IMR-90 (cell line): ENCODE data around the gene C16orf89. TPM values are rescaled to one million over a fixed set of nuclear protein-coding genes. Genes with fewer than 3 reads are reported as not detected.
A peak's percentile ranks its signal among the peaks of the same experiment; 100 is the strongest.

Source experiments
- ATAC-seq: fragments of 200-7000 bp; cut with Tn5 transposase; 2 replicates; pipeline ENCODE4 v1.9.1; 2020; ENCODE audit warnings: low read depth, mild to moderate bottlenecking, moderate library complexity
- BruUV-seq: library from RNA; stranded (reverse); fragments of 400-500 nt; replicated peaks from 2 replicates; lab custom pipeline; 2021; lab: Mats Ljungman, UMichigan
- CTCF ChIA-PET: fragments of 300-600 bp; formaldehyde crosslinking; extraction: SDS; loops from one replicate; lab custom pipeline; 2021; ENCODE audit warnings: antibody characterized with exemption; lab: Yijun Ruan, JAX
- POLR2A ChIA-PET: fragments of 300-600 bp; sonication (Branson Sonifier 250); formaldehyde crosslinking; loops from one replicate; lab custom pipeline; 2022; ENCODE audit warnings: antibody characterized with exemption; ENCODE audit not compliant: unreplicated experiment; lab: Charles Lee
- DNase-seq: peaks from one replicate; pipeline ENCODE4 v3.0.0; 2013
- H2AFZ ChIP-seq: replicated peaks from 2 replicates; pipeline ENCODE3; 2013; ENCODE audit warnings: low read length, mild to moderate bottlenecking; ENCODE audit not compliant: poor library complexity
- H2AK5ac ChIP-seq: 2 replicates; pipeline ENCODE4 v1.6.1; 2013; ENCODE audit warnings: low read depth, low read length, inconsistent platforms
- H2AK9ac ChIP-seq: replicated peaks from 2 replicates; pipeline ENCODE3; 2013; ENCODE audit warnings: mild to moderate bottlenecking, low read depth, low read length, moderate library complexity; ENCODE audit not compliant: poor library complexity
- H2BK120ac ChIP-seq: 2 replicates; pipeline ENCODE4 v1.6.1; 2013; ENCODE audit warnings: low read depth, low read length, inconsistent platforms
- H2BK15ac ChIP-seq: 3 replicates; pipeline ENCODE4 v1.6.1; 2013; ENCODE audit warnings: low read depth, low read length, inconsistent platforms
- H2BK20ac ChIP-seq: 2 replicates; pipeline ENCODE4 v1.6.1; 2013; ENCODE audit warnings: low read depth, mild to moderate bottlenecking, inconsistent platforms, low read length, moderate library complexity
- H2BK5ac ChIP-seq: 2 replicates; pipeline ENCODE4 v1.6.1; 2013; ENCODE audit warnings: mild to moderate bottlenecking, low read depth, low read length, inconsistent platforms; ENCODE audit not compliant: poor library complexity, severe bottlenecking
- H3K14ac ChIP-seq: replicated peaks from 2 replicates; pipeline ENCODE4 v1.6.1; 2013; ENCODE audit warnings: low read depth, low read length, inconsistent platforms
- H3K18ac ChIP-seq: 2 replicates; pipeline ENCODE4 v1.6.1; 2013; ENCODE audit warnings: low read depth, low read length, control low read depth
- H3K23ac ChIP-seq: 2 replicates; pipeline ENCODE4 v1.6.1; 2013; ENCODE audit warnings: low read depth, low read length, inconsistent platforms
- H3K27ac ChIP-seq: 2 replicates; pipeline ENCODE4 v1.5.1; 2013; ENCODE audit warnings: mild to moderate bottlenecking, control low read depth, low read length; ENCODE audit not compliant: insufficient read depth
- H3K27me3 ChIP-seq: 2 replicates; pipeline ENCODE4 v1.6.1; 2013; ENCODE audit warnings: low read length; ENCODE audit not compliant: control insufficient read depth, insufficient read depth
- H3K36me3 ChIP-seq: 2 replicates; pipeline ENCODE4 v1.6.1; 2013; ENCODE audit warnings: low read length, mixed read lengths; ENCODE audit not compliant: control insufficient read depth, insufficient read depth
- H3K4ac ChIP-seq: 2 replicates; pipeline ENCODE4 v1.6.1; 2013; ENCODE audit warnings: low read depth, low read length, inconsistent platforms
- H3K4me1 ChIP-seq: 2 replicates; pipeline ENCODE4 v1.6.1; 2013; ENCODE audit warnings: low read length, mixed read lengths; ENCODE audit not compliant: control insufficient read depth, insufficient read depth
- H3K4me2 ChIP-seq: 2 replicates; pipeline ENCODE4 v1.6.1; 2013; ENCODE audit warnings: low read depth, mild to moderate bottlenecking, control low read depth, low read length, moderate library complexity
- H3K4me3 ChIP-seq: 2 replicates; pipeline ENCODE4 v1.5.1; 2013; ENCODE audit warnings: low read depth, mild to moderate bottlenecking, control low read depth, low read length, moderate library complexity; ENCODE audit not compliant: insufficient read depth
- H3K56ac ChIP-seq: 2 replicates; pipeline ENCODE4 v1.6.1; 2013; ENCODE audit warnings: low read length, inconsistent platforms; ENCODE audit not compliant: insufficient read depth; ENCODE audit errors: extremely low read depth
- H3K79me1 ChIP-seq, 2 experiments: 2 replicates each; pipeline ENCODE4 v1.6.1; 2013; ENCODE audit warnings: low read length in 2 of 2, inconsistent platforms in 1 of 2, low read depth in 1 of 2
- H3K9ac ChIP-seq: 2 replicates; pipeline ENCODE4 v1.6.1; 2013; ENCODE audit warnings: low read depth, low read length, control low read depth
- H3K9me1 ChIP-seq: 2 replicates; pipeline ENCODE4 v1.6.1; 2013; ENCODE audit warnings: low read length, inconsistent platforms; ENCODE audit not compliant: insufficient read depth
- H3K9me3 ChIP-seq: 2 replicates; pipeline ENCODE4 v1.6.1; 2013; ENCODE audit warnings: low read length; ENCODE audit not compliant: control insufficient read depth, insufficient read depth
- H4K20me1 ChIP-seq: 2 replicates; pipeline ENCODE4 v1.6.1; 2013; ENCODE audit warnings: low read length, inconsistent platforms; ENCODE audit not compliant: insufficient read depth
- H4K5ac ChIP-seq: 2 replicates; pipeline ENCODE4 v1.6.1; 2013; ENCODE audit warnings: mild to moderate bottlenecking, low read depth, low read length, control low read depth
- H4K8ac ChIP-seq, 2 experiments: 2 replicates each; pipeline ENCODE4 v1.6.1; 2013; ENCODE audit warnings: low read depth in 2 of 2, low read length in 2 of 2, control low read depth in 1 of 2, inconsistent platforms in 1 of 2
- H4K91ac ChIP-seq: 2 replicates; pipeline ENCODE4 v1.6.1; 2013; ENCODE audit warnings: low read depth, low read length, inconsistent platforms; ENCODE audit not compliant: insufficient read depth
- MAFK ChIP-seq: IDR thresholded peaks from 2 replicates; pipeline ENCODE4 v1.6.1; 2012; ENCODE audit warnings: low read depth, low read length, improper control_type of control experiment
- RAD21 ChIP-seq: IDR thresholded peaks from 2 replicates; pipeline ENCODE4 v1.6.1; 2012; ENCODE audit warnings: low read length, improper control_type of control experiment
- whole genome bisulfite sequencing, 2 experiments: methylation state at CpG; one replicate each; pipeline versions ENCODE4 v1.1.5 to v1.1.7; 2013; ENCODE audit warnings: missing lambda C conversion rate in 2 of 2; ENCODE audit not compliant: insufficient read length in 1 of 2; ENCODE audit errors: extremely low coverage in 2 of 2; 5-methylcytosine and 5-hydroxymethylcytosine counted together
- dilution Hi-C: fragments of 300-500 bp; cut with HindIII; formaldehyde crosslinking; loops from one replicate; pipeline ENCODE4 v1.14.3; 2018; ENCODE audit warnings: low sequenced_read_pairs; ENCODE audit not compliant: unreplicated experiment
- in situ Hi-C: fragments of 300-500 bp; cut with MboI; formaldehyde crosslinking; loops from 3 replicates; pipeline ENCODE4 v1.14.3; 2019; ENCODE audit warnings: low sequenced_read_pairs, inconsistent platforms, mixed read lengths
- intact Hi-C: fragments of 100-400 bp; cut with micrococcal nuclease; formaldehyde crosslinking; loops from 2 replicates; pipeline ENCODE4 v1.10.0; 2022
- polyA plus RNA-seq, 3 experiments: library from polyadenylated mRNA; depleted of rRNA; stranded (reverse); fragments of >200 nt; gene quantifications; 2 replicates each; pipeline ENCODE4 v1.2.3, GENCODE V29; 2012; ENCODE audit warnings: low replicate concordance in 1 of 3
- total RNA-seq: library from RNA; depleted of rRNA; stranded (reverse); fragments of >200 nt; gene quantifications from 2 replicates; pipeline ENCODE4 v1.2.3, GENCODE V29; 2012
- TF ChIP-seq, protein P1 (sequence below): conservative IDR thresholded peaks from 2 replicates; pipeline ENCODE4 v1.5.1; 2012; ENCODE audit warnings: mild to moderate bottlenecking, low read depth, low read length, improper control_type of control experiment
- TF ChIP-seq, protein P2 (sequence below): fragments of 150-350 bp; IDR thresholded peaks from 2 replicates; pipeline ENCODE4 v1.6.1; 2016; ENCODE audit warnings: low read depth, mild to moderate bottlenecking, low read length, moderate library complexity, borderline replicate concordance

C16orf89 gene
- total and polyA plus RNA-seq, 2 of the 4 experiments (the other 2 are of a cell fraction): 0.17 to 0.18 TPM

DNA sequence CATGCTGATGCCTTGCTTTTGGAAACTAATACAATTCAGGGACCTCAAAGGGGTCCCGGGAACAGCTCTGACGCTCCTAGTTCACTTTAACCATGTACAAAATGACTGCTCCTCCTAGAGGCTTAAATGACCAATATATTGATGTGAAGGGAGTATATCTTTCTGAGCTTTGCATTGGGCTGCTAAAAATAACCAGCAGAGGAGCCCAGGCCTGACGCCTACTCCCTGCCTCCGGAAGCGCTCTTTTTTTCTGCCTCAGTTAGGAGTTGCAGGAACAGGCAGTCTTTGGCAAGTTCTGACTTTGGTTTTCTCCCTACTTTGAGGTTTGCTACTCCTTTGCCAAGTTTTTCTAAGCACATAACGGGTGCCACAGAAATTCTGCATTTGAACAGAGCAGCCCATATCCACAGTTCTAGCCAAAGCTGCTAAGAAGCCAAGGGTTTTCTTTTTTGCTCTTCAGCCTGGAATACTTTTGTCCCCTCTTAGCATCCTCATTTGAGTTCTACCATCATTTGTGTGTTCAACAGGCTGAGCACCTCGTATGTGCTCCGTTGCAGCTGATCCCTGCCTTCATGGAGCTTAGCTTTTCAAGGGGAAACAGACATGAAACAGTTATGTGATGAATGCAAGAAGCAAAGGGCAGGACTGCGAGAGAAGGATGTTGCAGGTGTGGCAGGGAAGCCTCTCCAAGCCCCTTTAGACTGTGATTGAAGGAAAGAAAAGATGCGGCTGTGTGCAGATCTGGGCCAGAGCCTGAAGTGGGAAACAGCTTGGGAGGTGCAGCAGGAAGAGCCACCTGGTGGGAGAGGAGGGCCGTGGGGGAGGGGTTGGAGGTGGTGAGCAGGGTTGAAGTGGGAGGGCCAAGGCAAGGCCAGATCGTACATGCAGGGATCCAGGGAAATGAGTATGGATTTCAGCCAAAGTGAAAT is 29.3 kb downstream of the C16orf89 start:
- H3K14ac ChIP-seq: no peak overlapping the region
- H4K20me1 ChIP-seq: no peaks in the 10 kb centered on the region
- H3K27me3 ChIP-seq: no peaks in the 10 kb centered on the region
- POLR2A ChIA-PET: no interaction called here
- H3K9me1 ChIP-seq: peaks cover 8% of the 10 kb centered on the region
- no peak overlapping the region for H4K91ac ChIP-seq
- TF ChIP-seq, protein P1, sequence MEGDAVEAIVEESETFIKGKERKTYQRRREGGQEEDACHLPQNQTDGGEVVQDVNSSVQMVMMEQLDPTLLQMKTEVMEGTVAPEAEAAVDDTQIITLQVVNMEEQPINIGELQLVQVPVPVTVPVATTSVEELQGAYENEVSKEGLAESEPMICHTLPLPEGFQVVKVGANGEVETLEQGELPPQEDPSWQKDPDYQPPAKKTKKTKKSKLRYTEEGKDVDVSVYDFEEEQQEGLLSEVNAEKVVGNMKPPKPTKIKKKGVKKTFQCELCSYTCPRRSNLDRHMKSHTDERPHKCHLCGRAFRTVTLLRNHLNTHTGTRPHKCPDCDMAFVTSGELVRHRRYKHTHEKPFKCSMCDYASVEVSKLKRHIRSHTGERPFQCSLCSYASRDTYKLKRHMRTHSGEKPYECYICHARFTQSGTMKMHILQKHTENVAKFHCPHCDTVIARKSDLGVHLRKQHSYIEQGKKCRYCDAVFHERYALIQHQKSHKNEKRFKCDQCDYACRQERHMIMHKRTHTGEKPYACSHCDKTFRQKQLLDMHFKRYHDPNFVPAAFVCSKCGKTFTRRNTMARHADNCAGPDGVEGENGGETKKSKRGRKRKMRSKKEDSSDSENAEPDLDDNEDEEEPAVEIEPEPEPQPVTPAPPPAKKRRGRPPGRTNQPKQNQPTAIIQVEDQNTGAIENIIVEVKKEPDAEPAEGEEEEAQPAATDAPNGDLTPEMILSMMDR: no peak
- TF ChIP-seq RAD21 (no peak), MAFK (no peak)
- TF ChIP-seq, protein P2, sequence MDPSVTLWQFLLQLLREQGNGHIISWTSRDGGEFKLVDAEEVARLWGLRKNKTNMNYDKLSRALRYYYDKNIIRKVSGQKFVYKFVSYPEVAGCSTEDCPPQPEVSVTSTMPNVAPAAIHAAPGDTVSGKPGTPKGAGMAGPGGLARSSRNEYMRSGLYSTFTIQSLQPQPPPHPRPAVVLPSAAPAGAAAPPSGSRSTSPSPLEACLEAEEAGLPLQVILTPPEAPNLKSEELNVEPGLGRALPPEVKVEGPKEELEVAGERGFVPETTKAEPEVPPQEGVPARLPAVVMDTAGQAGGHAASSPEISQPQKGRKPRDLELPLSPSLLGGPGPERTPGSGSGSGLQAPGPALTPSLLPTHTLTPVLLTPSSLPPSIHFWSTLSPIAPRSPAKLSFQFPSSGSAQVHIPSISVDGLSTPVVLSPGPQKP: no peak
- no peak overlapping the region for H3K4me3 ChIP-seq
- H3K4ac ChIP-seq: no peak overlapping the region
- peak overlapping the region; percentile 8 for H2AFZ ChIP-seq
- no peak overlapping the region for H3K9ac ChIP-seq
- no peak overlapping the region for H4K8ac ChIP-seq
- no peak overlapping the region for H2AK9ac ChIP-seq
- in situ Hi-C loops (no loop called here), dilution Hi-C loops (no loop called here), intact Hi-C loops (no loop called here)
- DNase-seq: no peak
- no peak overlapping the region for H2BK120ac ChIP-seq
- ATAC-seq: no peak
- no peaks in the 10 kb centered on the region for H3K36me3 ChIP-seq
- H4K5ac ChIP-seq: no peak overlapping the region
- H2BK20ac ChIP-seq: no peak overlapping the region
- CTCF ChIA-PET: no interaction called here
- no peak overlapping the region for H3K56ac ChIP-seq
- H2AK5ac ChIP-seq: no peak overlapping the region
- H3K4me2 ChIP-seq: no peak overlapping the region
- H2BK5ac ChIP-seq: no peak overlapping the region
- H3K4me1 ChIP-seq: peaks cover 3% of the 10 kb centered on the region; the same call in 1 of the 2 replicates
- no peak overlapping the region for H3K18ac ChIP-seq
- no TSS peak for BruUV-seq
- 35% methylated on average over 6 of the region's 12 CpGs; no CpG with 5 or more reads in 1 of the 2 experiments for WGBS, 2 experiments
- H3K9me3 ChIP-seq: no peaks in the 10 kb centered on the region
- H3K23ac ChIP-seq: no peak overlapping the region
- H2BK15ac ChIP-seq: no peak overlapping the region
- no peak overlapping the region for H3K27ac ChIP-seq
- peaks cover 3 to 13% of the 10 kb centered on the region in 2 experiments; a peak in 2 of 4 replicates for H3K79me1 ChIP-seq
